Activated CD4-positive, alpha-beta memory T cell treated with anti-CD3 and anti-CD28 coated beads, Interleukin-2, amount 10 ng/mL, durations not matched to agents 7 days and 5 days (primary cell): ENCODE measurements around the gene SLC47A2. TPM values are rescaled to one million over a fixed set of nuclear protein-coding genes. Genes with fewer than 3 reads are reported as not detected.

Experiments
- CTCF ChIA-PET: fragments of 350-600 bp; sonication (Branson Sonifier 250); formaldehyde crosslinking; loops from one replicate; lab custom pipeline; 2021; ENCODE audit warnings: antibody characterized with exemption, inconsistent platforms; lab: Charles Lee
- POLR2A ChIA-PET: fragments of 350-600 bp; sonication (Branson Sonifier 250); formaldehyde crosslinking; loops from one replicate; lab custom pipeline; 2021; ENCODE audit warnings: antibody characterized with exemption; lab: Charles Lee
- DNase-seq: peaks from one replicate; pipeline ENCODE4 v3.0.0-alpha.2; 2020
- H3K27ac Mint-ChIP-seq: one replicate; pipeline ENCODE4 v1.8.0; 2021; ENCODE audit warnings: mild to moderate bottlenecking, mixed read lengths
- H3K27me3 Mint-ChIP-seq: one replicate; pipeline ENCODE4 v1.8.0; 2021; ENCODE audit warnings: mixed read lengths
- H3K36me3 Mint-ChIP-seq: one replicate; pipeline ENCODE4 v1.8.0; 2021; ENCODE audit warnings: low read depth, mixed read lengths
- H3K4me1 Mint-ChIP-seq: one replicate; pipeline ENCODE4 v1.8.0; 2021; ENCODE audit warnings: mixed read lengths
- H3K4me3 Mint-ChIP-seq: one replicate; pipeline ENCODE4 v1.8.0; 2021; ENCODE audit warnings: mild to moderate bottlenecking, mixed read lengths
- H3K9me3 Mint-ChIP-seq: one replicate; pipeline ENCODE4 v1.8.0; 2021; ENCODE audit warnings: mixed read lengths
- total RNA-seq, 2 experiments: library from RNA; stranded (reverse); gene quantifications; one replicate each; pipeline ENCODE4 v1.2.3, GENCODE V29; 2021

The SLC47A2 gene
- total RNA-seq, 2 experiments from 2014 or later, result not detected

DNA sequence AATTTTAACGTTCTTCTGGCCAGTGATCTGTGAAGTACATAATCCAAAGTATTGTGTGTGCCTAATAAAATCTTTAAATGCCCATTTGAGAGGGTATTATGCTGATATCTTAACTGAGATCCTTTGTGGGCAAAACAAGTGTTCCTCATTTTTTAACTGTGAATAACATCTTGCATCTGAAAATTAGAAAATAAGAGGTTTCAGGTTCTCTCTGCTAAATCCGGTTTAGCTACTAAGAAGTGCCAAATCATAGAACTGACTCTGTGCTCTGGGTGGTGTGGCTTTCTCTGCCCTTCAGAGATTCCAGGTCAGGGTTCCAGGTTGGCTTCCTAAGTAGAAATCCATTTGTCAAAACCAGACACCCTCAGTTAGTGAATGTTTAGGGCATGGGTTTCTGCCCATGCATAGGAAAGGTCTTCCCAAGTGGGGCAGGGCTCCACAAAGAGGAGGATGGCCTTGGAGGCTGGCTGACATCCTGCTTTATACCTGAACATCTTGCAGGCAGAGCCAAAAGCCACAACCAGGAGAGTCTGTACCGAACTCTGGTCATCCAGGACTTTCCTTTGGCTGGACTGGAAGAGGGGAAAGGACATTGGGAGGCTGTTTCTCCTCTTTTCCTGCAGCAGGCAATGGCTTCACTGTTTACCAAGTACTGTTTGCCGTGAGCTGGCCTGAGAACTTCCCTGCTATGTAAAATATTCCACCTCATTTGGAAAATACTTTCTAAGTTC, 59.4 kb downstream of the SLC47A2 start:
- H3K36me3 Mint-ChIP-seq, result peaks cover 23% of the 10 kb centered on the region
- H3K9me3 Mint-ChIP-seq, result no peaks in the 10 kb centered on the region
- CTCF ChIA-PET, result interaction anchor here (0.9 kb wide), 1 partner anchor 12 kb away, joined by 3 read pairs; no protein-coding TSS in a partner anchor
- no peak overlapping the region for H3K27ac Mint-ChIP-seq
- no peaks in the 10 kb centered on the region for H3K27me3 Mint-ChIP-seq
- H3K4me3 Mint-ChIP-seq, result no peak overlapping the region
- no peak for DNase-seq
- H3K4me1 Mint-ChIP-seq, result no peaks in the 10 kb centered on the region
- POLR2A ChIA-PET, result interaction anchor here (1.3 kb wide), 1 partner anchor 9 kb away, joined by 4 read pairs; no protein-coding TSS in a partner anchor

DNA sequence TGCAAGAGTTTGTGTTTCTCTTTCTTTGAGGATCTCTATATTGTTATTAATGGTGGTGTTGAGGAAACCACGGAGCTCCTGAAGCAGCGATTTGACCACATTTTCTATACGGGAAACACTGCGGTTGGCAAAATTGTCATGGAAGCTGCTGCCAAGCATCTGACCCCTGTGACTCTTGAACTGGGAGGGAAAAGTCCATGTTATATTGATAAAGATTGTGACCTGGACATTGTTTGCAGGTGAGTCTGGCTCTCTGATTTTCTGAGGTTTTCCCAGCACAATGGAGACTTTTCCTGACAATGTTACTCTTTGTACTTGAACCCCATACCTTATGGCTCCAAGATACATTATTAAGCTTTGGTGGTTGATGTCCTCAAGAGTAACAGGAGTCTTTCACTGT, 60.0 kb downstream of the SLC47A2 start:
- H3K4me3 Mint-ChIP-seq, result no peak overlapping the region
- peaks cover 23% of the 10 kb centered on the region for H3K36me3 Mint-ChIP-seq
- H3K4me1 Mint-ChIP-seq, result no peaks in the 10 kb centered on the region
- DNase-seq, result no peak
- ChIA-PET CTCF (interaction anchor here (0.9 kb wide), 1 partner anchor 11 kb away, joined by 3 read pairs; no protein-coding TSS in a partner anchor), POLR2A (no interaction called here)
- no peaks in the 10 kb centered on the region for H3K27me3 Mint-ChIP-seq
- H3K27ac Mint-ChIP-seq, result no peak overlapping the region
- no peaks in the 10 kb centered on the region for H3K9me3 Mint-ChIP-seq

DNA sequence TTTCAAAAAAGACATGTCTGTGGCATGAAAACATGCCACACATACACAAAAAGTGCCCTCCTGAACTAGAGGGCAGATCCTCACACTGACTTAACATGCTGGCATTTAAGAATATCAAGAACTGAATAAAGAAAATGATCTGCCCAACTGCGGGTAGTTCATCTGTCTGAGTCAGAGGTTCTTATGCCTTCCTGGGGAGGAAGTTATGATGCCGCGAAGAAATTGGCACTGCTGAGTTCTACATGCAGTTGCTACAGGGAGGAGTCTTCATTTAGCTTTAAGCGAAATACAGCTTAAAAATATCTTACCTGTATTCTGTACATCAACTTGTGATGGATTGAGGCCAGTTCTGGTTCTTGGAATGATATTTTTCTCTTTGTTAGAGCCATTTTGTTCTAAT, 61.5 kb downstream of the SLC47A2 start:
- H3K27ac Mint-ChIP-seq, result no peak overlapping the region
- H3K4me3 Mint-ChIP-seq, result no peak overlapping the region
- no peak for DNase-seq
- POLR2A ChIA-PET, result no interaction called here
- CTCF ChIA-PET, result interaction anchor here (1.5 kb wide), 1 partner anchor 9 kb away, joined by 12 read pairs; no protein-coding TSS in a partner anchor
- peaks cover 23% of the 10 kb centered on the region for H3K36me3 Mint-ChIP-seq
- no peaks in the 10 kb centered on the region for H3K27me3 Mint-ChIP-seq
- H3K9me3 Mint-ChIP-seq, result no peaks in the 10 kb centered on the region
- H3K4me1 Mint-ChIP-seq, result peaks cover 7% of the 10 kb centered on the region

DNA sequence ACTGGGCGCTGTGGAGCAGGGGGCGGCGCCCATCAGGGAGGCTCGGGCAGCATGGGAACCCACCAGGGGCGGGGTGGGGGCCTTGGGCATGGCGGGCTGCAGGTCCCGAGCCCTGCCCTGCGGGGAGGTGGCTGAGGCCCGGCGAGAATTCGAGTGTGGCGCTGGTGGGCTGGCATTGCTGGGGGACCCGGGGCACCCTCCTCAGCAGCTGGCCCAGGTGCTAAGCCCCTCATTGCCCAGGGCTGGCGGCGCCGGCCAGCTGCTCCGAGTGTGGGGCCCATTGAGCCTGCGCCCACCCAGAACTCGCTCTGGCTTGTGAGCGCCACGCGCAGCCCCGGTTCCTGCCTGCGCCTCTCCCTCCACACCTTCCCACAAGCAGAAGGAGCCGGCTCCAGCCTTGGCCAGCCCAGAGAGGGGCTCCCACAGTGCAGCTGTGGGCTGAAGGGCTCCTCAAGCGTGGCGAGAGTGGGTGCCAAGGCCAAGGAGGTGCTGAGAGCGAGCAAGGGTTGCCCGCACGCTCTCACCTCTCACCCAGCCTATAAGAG, 62.0 kb downstream of the SLC47A2 start:
- H3K9me3 Mint-ChIP-seq, result no peaks in the 10 kb centered on the region
- H3K4me1 Mint-ChIP-seq, result peaks cover 12% of the 10 kb centered on the region
- H3K27me3 Mint-ChIP-seq, result no peaks in the 10 kb centered on the region
- H3K36me3 Mint-ChIP-seq, result peaks cover 23% of the 10 kb centered on the region
- ChIA-PET CTCF (interaction anchor here (0.9 to 1.5 kb wide), 2 partner anchors 8 to 10 kb away, joined by 4 to 12 read pairs; no protein-coding TSS in a partner anchor), POLR2A (no interaction called here)
- DNase-seq, result no peak
- H3K4me3 Mint-ChIP-seq, result no peak overlapping the region
- H3K27ac Mint-ChIP-seq, result no peak overlapping the region

DNA sequence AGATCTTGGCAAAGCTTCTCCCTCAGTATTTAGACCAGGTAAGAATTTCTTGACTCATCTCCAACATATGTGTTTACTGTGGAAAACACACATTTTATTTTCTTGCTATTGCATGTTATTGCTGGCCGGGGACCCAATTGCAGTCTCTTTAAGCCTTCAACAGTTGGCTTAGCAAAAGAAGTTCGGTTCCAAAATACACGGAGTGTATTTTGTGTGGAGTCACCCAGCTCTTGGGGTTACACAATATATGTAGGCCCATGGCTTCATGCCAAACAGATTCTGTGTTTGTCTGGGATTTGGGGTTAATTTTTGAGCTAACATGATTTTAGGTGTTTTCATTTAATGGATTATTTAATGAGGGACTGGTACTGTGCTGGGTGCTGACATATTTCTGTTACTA, 63.8 kb downstream of the SLC47A2 start:
- Mint-ChIP-seq H3K27me3 (peaks cover 2% of the 10 kb centered on the region), H3K27ac (no peak overlapping the region), H3K4me1 (peaks cover 25% of the 10 kb centered on the region), H3K9me3 (no peaks in the 10 kb centered on the region), H3K4me3 (no peak overlapping the region), H3K36me3 (peaks cover 23% of the 10 kb centered on the region)
- no peak for DNase-seq
- CTCF ChIA-PET, result interaction anchor here (1.0 kb wide), 1 partner anchor 19 kb away, joined by 3 read pairs; no protein-coding TSS in a partner anchor
- POLR2A ChIA-PET, result no interaction called here

DNA sequence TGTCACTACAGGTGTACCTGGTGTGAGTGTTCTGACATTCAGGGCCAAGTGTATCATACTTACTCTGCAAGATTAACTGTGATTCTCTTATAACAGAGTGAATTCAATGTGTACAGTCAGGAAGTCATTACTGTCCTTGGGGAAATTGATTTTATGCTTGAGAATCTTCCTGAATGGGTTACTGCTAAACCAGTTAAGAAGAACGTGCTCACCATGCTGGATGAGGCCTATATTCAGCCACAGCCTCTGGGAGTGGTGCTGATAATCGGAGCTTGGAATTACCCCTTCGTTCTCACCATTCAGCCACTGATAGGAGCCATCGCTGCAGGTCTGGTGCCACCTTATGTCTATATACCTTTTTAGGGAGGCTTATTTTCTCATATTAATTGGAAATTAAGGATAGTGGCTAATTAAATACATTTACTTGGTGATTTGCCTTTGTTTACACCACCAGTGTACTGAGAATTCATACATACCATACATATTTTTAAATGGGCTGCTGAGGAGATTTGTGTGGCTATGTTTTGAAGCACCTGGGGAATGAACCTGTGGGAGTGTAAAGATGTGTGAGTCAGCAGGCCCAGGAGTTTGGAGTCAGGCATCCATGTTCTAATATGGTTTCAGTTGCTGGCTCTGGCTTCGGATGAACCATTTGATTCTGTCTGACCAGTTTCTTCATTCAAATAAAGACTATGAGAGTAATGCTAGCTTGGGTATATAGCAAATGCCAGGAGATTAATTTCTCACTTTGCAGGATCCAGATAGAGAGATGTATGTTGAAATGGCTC, 64.7 kb downstream of the SLC47A2 start:
- H3K27me3 Mint-ChIP-seq, result peaks cover 2% of the 10 kb centered on the region
- peaks cover 34% of the 10 kb centered on the region for H3K4me1 Mint-ChIP-seq
- H3K9me3 Mint-ChIP-seq, result no peaks in the 10 kb centered on the region
- H3K4me3 Mint-ChIP-seq, result no peak overlapping the region
- H3K27ac Mint-ChIP-seq, result no peak overlapping the region
- peaks cover 23% of the 10 kb centered on the region for H3K36me3 Mint-ChIP-seq
- POLR2A ChIA-PET, result no interaction called here
- DNase-seq, result no peak
- CTCF ChIA-PET, result no interaction called here

DNA sequence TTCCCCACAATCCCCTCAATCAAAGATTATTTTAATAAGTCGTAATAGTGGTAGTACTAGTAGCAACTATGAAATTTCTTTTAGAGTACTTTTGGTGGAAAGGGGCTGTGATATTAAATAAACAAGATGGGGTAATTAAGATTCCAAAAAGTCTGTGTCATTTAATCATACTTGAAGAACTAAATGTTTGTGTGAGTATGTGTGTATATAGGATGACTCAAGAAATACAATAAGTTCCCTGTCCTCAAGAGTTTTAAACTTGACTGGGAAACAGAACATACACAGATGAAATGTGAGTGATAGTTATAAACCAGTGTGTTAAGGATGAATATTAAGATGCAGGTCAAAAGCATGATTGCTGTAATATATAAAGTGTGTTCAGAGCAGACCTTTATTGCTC, 65.6 kb downstream of the SLC47A2 start:
- H3K27ac Mint-ChIP-seq, result no peak overlapping the region
- ChIA-PET POLR2A (no interaction called here), CTCF (no interaction called here)
- H3K36me3 Mint-ChIP-seq, result peaks cover 18% of the 10 kb centered on the region
- no peak overlapping the region for H3K4me3 Mint-ChIP-seq
- peaks cover 40% of the 10 kb centered on the region for H3K4me1 Mint-ChIP-seq
- H3K9me3 Mint-ChIP-seq, result no peaks in the 10 kb centered on the region
- DNase-seq, result no peak
- peaks cover 2% of the 10 kb centered on the region for H3K27me3 Mint-ChIP-seq

DNA sequence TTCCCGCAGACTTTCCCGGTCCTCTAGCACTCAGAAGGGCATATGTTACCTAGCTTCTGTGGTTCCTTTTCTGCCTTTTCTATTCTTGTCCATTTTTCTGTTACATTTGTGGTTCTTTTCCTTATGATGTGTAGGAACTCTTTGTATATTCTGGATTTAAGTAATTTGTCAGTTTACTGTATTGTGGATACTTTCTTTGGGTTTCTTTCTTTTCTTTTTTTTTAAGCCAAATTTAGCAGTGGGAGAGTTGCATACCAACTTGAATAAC, 67.2 kb downstream of the SLC47A2 start:
- Mint-ChIP-seq H3K9me3 (no peaks in the 10 kb centered on the region), H3K36me3 (peaks cover 15% of the 10 kb centered on the region), H3K4me1 (peaks cover 41% of the 10 kb centered on the region), H3K27me3 (peaks cover 10% of the 10 kb centered on the region), H3K4me3 (peak overlapping the region; percentile 87), H3K27ac (peak overlapping the region; percentile 24)
- POLR2A ChIA-PET, result interaction anchor here (1.4 to 2.7 kb wide), 4 partner anchors 10 to 343 kb away, joined by 4 to 7 read pairs (median 4); no protein-coding TSS in a partner anchor
- CTCF ChIA-PET, result interaction anchor here (1.0 to 3.8 kb wide), 6 partner anchors 15 to 514 kb away, joined by 3 to 18 read pairs (median 4); no protein-coding TSS in a partner anchor
- DNase-seq, result no peak

DNA sequence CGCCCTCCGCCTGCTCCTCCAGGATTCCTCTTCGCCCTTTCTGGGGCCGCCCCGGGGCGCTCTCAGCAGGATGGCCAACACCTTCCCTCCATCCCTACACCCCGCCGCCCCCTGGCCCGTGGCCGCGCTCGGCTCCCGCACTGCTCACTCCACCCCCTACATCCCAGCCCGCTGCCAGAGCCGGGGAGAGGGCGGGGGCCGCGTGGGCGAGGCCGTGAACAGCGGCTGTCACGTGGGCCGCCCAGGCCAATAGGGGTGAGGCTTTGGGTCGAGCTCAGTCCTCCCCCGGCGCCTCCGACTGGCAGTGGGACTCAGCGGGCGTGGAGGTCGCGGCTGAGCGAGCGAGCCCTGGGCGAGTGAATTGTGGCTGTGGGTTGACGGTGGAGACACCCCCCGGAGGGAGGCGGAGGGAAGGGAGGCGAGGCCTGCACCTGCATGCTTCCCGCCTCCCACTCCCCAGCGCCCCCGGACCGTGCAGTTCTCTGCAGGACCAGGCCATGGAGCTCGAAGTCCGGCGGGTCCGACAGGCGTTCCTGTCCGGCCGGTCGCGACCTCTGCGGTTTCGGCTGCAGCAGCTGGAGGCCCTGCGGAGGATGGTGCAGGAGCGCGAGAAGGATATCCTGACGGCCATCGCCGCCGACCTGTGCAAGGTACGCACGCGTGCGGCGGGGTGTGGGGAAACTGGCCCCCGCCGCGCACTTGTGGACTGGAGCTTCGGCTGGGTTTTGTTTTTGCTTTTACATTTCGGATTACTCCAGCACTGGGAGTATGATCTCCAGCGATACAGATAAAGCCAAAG, 67.7 kb downstream of the SLC47A2 start, which contains the start of gene ALDH3A2:
TSS of gene ALDH3A2 (plus strand) at position 277 of the 799 bp plus-strand sequence. CDS start at position 498, 221 bp downstream.
- CTCF ChIA-PET, result interaction anchor here (0.6 to 3.8 kb wide), 16 partner anchors 15 to 514 kb away, joined by 3 to 18 read pairs (median 4); partner anchors contain the start of genes B9D1 and MAPK7
- Mint-ChIP-seq H3K27me3 (peaks cover 10% of the 10 kb centered on the region), H3K4me1 (peaks cover 41% of the 10 kb centered on the region), H3K4me3 (peak within 1 kb of the TSS; percentile 87), H3K27ac (peak within 1 kb of the TSS; percentile 81), H3K9me3 (no peaks in the 10 kb centered on the region), H3K36me3 (peaks cover 11% of the 10 kb centered on the region)
- POLR2A ChIA-PET, result interaction anchor here (0.9 to 2.7 kb wide), 10 partner anchors 11 to 343 kb away, joined by 3 to 12 read pairs (median 4); partner anchors contain the start of genes AKAP10, MAPK7 and ULK2
- peak; percentile 93 for DNase-seq

DNA sequence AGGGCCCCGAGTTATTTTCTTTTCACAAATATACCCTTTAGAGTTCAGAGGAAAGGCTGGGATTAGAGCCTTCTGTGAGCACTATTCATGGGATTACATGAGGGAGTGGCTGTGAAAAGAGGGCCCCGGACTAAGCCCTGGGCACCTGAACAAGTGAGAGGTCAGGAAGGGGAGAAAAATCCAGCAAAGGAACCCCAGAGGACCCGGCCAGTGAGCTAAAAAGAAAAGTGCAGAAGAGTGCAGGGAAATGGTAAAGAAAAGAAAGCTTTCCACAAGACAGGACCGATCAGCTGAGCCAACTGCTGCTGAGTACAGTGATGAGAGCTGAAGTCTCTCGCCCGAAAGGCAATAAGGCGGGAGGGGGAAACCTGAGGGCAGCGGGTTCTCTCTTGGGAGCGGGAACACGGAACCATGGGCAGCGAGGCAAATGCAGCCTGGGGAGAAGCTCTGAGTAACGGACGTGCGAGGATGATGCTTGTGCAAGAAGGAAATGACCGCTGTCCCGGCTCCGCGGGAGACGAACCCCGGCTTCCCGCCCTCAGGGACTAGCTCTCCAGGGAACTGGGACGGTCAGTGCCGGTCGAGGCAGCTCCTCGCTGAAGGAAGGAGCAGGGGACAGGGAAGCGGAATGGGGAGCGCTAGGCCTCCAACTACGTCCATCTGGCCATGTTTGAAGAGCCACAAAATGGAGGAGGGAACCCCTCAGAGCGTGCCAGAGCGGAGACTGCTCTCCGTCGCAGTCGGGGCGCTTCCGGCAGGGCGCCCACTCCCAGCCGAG, 68.5 kb downstream of the SLC47A2 start:
- peaks cover 41% of the 10 kb centered on the region for H3K4me1 Mint-ChIP-seq
- peaks cover 5% of the 10 kb centered on the region for H3K36me3 Mint-ChIP-seq

More for the DNA sequence above, 68.5 kb downstream of the SLC47A2 start:
- peak; percentile 43 for DNase-seq
- POLR2A ChIA-PET, result interaction anchor here (0.6 to 2.7 kb wide), 14 partner anchors 9 to 342 kb away, joined by 3 to 12 read pairs (median 4); partner anchors contain the start of genes AKAP10, MAPK7 and ULK2
- CTCF ChIA-PET, result interaction anchor here (0.6 to 3.8 kb wide), 21 partner anchors 14 to 363 kb away, joined by 3 to 18 read pairs (median 3); partner anchors contain the start of genes B9D1 and MAPK7
- peaks cover 10% of the 10 kb centered on the region for H3K27me3 Mint-ChIP-seq
- peak overlapping the region; percentile 87 for H3K4me3 Mint-ChIP-seq
- peak overlapping the region; percentile 81 for H3K27ac Mint-ChIP-seq
- no peaks in the 10 kb centered on the region for H3K9me3 Mint-ChIP-seq
